Measurements from ENCODE around the gene AMPH. TPM values are rescaled to one million over a fixed set of nuclear protein-coding genes. Genes with fewer than 3 reads are reported as not detected.

The AMPH gene
- not detected in 2 replicates for total RNA-seq

DNA sequence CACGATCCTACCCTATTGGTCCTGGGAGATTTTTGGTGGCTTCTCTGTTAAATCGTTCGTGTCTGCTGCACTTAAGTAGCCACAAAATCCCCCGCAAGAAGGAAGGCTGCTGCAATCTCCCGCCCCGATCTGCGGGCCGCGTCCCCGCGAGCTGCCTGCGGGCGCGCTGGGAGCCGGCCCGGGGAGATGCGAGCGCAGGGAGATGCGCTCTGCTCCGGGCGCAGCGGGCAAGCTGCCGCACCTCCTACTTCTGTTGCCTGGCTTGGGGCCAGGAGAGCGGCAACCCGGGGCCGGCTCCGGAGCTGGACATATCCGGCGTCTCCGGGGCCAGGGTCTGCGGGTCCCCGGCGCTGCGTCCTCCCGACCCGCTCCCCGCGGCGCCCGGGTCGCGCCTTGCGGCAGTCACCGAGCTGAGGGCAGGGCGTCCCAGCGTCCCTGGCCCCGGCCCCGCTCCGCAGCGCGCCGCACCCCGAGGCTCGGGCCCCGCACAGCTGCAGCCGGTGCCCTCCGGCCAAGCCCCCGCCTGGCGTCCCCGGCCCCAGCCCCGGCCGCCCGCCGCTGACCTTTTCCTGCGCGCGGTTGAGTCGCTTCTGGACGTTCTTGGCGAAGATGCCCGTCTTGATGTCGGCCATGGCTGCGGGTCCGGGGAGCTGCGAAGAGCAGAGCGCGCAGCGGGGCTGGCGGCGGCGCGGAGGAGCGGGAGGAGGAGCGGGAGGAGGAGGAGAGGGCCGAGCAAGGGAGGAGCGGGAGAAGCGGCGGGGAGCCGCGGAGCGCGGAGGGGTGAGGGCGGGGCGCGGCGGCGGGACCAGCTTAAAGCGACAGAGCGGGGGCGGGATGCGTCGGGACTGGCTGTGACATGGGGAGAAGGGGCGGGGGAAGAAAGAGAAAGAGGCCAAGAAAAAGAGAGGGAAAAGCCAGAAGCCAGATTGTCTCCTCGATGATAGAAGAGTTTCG lies at the start of gene AMPH:
Gene AMPH, minus strand, starts transcription at position 654 of the 954 bp plus-strand sequence. Its CDS starts 22 bp downstream, at position 632.
- intact Hi-C loops (cut with micrococcal nuclease): no loop called here

DNA sequence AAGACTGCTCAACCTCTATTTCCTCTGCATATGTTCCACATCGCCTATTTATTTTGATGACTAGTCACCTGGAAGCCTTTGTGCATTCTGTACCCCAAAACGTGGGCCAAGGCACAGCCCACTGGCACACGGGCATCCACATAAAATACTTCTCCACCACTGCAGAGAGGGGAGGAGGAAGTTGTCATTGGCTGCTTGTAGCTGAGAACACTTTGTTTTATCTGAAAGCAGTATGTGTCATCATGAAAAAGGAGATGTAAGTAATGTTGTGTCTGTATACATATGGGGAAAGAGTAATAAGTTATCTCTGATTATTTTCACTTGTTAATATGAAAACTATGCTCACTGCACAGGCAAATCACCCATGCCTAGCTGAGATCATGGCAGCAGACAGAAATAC lies 48.2 kb upstream of the AMPH start:
- intact Hi-C loops (cut with micrococcal nuclease): no loop called here

DNA sequence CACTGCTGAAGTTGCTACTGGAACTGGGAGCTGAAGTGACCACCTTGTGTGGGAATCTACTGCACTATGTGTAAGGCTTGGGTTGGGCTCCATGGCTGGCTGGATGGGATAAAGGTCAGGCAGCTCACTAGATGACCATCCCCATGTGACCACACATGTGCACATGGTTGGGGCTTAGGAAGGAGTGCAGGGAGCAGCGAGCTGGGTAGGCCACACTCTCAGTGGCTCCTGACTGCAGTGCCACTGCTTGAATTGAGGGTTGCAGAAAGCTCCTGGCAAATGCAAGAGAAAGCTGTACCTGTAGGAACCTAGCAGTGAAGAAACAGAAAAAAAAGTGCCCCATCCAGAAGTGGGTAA lies 47.5 kb upstream of the AMPH start:
- intact Hi-C loops (cut with micrococcal nuclease): no loop called here

DNA sequence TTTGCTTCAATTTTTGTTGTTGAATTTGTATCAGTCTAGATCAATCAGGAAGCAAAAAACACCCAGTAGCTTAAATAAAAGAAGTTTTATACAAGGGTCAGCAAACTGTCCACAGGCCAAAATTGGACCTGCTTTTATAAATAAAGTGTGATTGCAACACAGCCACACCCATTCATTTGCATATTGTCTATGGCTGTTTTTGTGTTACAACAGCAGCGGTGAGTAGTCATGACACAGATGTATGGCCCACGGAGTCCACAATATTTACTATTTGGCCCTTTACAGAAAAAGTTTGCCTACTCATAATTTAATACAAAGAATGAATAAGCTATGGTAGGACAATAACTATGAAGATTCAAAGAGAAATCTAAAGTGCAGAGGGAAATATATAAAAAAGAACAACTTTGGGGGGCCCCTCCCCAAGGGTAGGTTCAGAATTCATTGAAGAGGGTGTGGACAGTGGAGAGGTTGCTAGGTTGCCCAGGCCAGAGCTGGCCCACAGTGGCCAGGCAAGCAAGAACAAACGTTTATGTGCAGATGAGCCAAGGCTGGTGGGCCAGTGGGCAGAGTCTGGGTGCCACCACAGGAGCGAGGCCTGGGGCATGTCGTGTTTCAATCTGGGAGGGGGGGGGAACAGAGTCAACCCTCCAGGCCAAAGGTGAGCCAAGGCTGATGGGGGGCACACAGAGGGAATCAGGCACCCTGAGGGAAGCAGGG lies 47.0 kb upstream of the AMPH start:
- intact Hi-C loops (cut with micrococcal nuclease): no loop called here

DNA sequence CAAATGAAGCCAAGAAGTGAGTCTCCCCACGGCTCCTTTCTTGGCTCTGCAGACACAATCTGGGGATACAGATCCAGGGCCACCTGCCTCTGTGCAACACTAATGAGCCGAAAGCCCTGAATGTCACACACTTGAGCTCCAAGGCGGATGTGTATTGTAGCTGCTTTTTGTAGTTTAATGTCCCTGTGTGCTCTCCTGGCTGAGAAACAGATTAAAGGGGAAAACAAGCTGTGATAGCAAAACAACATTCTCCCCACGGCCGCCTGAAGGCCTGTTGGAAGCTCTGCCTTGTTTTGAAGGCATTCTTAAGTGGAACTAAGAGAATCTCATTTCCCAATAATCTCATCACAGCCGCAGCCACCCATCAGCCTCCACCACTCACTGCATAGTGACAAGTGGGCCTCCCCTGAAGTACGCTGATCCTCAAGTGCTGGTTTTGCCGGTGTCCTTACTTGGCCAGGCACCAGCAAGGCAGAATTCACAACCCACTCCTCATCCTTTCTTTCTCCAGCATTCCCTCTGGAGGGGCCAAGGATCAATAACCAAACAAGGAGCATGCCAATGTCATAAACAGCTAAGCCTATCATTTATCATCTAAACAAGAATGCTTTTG lies 44.4 kb upstream of the AMPH start:
- intact Hi-C loops (cut with micrococcal nuclease): no loop called here

DNA sequence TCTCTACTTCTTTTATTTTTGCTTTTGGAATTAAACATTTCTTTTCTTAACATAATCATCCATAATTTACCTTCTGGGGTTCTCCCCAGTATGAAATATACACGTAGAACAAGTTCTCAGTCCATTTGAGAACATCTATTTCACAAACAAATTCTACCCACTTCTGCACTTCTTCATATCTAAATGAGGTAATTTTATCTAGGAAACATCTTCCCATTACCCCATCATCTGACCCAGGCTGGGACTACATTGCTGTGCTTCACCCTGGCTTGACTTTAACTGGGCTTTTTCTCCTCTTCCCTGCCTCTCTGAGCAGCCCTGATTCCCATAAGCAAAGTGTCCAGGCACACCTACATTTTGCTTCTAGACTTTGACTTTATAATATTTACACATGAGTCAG lies 43.3 kb upstream of the AMPH start:
- intact Hi-C loops (cut with micrococcal nuclease): no loop called here

DNA sequence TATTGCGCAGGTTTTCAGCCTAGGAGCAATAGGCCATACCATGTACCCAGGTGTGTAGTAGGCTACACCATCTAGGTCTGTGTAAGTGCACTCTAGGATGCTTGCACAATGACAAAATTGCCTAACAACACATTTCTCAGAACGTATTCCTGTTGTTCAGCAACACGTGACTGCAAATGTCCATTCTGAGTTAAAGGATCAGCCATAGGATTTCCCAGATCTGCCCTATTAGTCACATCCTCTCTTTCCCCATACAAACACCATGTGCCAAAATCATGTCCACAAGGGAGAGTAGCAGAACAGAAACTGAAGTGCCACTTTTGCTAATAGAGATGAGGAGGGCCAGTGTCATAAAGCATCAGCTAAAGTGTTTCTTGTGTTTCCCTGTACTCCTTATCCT lies 42.6 kb upstream of the AMPH start:
- intact Hi-C loops (cut with micrococcal nuclease): no loop called here

DNA sequence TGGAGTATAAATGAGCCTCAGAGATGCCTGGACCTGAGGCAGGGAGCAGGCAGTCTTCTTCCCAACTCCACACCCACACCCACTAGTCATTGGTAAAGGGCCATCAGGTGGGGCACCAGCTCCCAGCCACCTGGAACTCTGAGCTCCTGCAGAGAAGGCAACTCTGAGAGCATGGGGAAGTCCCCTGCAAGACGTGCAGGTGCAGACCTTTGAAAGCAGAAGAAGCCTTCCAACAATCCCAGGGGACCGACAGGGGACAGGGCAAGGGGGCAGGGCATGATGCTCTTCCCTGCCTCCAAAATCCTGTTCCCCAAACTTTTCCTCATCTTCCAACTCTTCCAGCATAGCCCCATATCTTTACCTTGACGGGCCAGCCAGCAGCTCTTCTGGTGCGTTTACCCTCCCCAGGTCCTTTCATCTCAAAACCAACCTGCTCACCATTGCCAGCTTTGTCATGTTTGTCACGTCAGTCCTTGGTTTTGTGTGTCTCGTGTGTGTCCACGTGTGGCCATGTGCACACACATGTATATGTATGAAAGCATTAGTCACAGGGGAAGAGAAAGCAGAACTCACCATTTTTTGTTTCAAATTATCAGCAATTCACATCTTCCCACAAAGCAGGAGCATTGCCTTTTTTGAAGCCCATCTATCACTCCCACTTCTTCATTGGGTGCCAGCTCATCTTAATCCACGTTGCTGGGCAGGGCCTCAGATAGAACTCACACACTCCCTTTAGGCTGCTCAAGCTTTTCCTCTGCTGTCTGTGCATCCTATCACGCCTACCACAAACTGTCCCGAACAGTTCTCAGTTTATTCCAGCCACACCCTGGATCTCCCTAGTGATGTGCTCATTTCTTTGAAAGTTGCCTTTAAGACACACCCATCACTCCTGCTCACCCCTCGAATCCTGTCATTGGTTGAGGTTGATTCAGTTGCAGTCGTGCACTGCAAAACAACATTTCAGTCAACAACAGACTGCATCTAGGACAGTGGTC lies 41.0 kb upstream of the AMPH start:
- intact Hi-C loops (cut with micrococcal nuclease): no loop called here

DNA sequence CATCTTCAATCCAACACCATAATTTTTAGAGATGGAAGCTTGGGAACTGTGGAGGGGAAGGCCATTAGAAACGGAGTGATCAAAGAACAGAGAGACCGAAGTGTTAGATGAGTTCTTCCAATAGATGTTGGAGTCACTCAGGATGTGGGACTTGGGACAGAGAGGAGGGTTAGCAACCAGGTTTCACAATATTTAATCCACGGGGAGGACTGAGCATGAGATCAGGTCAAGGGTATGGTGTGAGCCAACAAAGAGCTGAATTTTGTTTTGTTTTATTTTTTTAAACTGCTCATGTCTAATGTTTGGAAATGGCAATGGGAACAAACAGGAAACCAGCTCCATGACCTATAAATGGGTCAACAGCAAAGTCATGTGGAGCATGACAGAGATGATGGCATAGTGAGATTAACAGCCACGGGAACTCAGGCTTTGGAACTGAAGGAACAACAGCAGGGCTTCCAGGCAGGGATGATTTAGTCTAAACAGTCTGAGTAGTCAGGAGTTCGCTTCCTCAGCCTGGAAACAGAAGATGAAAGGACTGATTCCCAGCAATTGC lies 38.9 kb upstream of the AMPH start:
- intact Hi-C loops (cut with micrococcal nuclease): no loop called here

DNA sequence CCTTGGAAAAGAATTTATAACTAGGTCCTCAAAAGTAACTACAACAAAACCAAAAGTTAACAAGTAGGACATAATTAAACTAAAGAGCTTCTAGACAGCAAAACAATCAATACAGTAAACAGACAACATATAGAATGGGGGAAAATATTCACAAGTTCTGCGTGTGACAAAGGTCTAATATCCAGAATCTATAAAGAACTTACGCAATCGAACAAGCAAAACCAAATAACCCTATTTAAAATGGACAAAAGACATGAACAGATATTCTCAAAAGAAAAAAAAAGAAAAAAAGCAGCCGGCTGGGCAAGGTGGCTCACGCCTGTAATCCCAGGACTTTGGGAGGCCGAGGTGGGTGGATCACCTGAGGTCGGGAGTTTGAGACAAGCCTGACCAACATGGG lies 33.8 kb upstream of the AMPH start:
- intact Hi-C loops (cut with micrococcal nuclease): no loop called here

DNA sequence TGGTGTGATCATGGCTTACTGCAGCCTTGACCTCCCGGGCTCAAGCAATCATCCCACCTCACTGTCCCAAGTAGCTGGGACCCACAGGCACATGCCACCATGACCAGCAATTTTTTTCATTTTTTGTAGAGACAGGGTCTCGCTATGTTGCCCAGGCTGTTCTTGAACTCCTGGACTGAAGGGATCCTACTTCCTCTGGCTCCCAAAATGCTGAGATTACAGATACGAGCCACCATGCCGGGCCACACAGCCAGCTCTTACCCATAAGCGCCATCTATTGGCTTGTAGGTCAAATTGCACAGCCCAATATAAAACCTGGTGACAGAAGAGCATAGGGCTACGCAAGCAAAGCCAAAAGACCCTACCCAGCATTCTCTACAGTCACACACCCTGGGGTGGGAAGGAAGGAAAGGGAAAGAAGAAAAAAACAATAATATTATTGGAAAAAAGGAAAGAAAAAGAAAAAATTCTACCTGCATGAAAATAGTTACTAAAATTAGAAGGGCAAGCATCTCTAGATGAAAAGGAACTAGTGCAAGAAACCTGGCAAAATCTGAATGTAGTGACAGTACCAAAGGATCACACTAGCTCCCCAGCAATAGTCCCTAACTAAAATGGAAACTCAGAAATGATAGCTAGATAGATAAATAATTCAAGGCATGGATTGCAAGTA lies 29.4 kb upstream of the AMPH start:
- intact Hi-C loops (cut with micrococcal nuclease): loop anchor here (1.0 to 2.0 kb wide), 3 partner anchors 262 to 553 kb away; no protein-coding TSS in a partner anchor

DNA sequence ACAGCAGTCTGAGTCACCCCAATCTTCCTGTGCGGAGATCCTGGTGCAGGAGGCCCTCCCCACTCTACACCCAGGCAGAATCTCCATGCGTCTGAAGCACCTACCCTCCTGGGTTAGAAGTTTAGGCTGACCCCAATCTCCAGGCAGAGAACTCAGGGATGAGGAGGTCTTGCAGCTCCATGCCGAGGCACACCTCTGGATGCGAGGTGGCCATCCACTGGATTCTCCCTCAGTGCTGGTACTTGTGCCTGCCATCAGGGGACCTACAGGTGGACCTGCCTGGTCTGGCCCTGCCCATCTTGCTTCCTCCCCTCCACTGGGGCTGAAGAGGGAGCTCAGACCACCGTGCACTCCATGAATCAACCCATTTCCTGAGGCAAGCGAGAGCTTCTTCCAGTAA lies 28.8 kb upstream of the AMPH start:
- intact Hi-C loops (cut with micrococcal nuclease): loop anchor here (1.0 to 2.0 kb wide), 3 partner anchors 262 to 553 kb away; no protein-coding TSS in a partner anchor

DNA sequence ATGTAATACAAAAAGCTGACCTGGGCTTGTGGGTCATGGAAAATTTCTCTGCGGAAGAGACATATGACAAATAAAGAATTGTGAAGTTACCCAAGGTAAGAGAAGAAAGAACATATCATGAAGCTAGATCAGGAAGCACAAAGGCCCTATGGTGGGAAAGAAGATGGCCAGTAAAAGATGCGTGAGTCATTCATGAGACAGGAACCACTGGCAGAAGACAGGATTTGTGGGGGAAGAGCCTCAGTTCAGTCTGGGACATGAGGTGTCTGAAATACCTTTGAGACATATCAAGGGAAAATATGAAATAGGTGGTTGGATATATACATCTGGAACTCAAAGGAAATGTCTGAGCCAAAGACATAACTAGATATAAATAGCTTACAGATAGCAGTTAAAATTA lies 27.7 kb upstream of the AMPH start:
- intact Hi-C loops (cut with micrococcal nuclease): no loop called here

DNA sequence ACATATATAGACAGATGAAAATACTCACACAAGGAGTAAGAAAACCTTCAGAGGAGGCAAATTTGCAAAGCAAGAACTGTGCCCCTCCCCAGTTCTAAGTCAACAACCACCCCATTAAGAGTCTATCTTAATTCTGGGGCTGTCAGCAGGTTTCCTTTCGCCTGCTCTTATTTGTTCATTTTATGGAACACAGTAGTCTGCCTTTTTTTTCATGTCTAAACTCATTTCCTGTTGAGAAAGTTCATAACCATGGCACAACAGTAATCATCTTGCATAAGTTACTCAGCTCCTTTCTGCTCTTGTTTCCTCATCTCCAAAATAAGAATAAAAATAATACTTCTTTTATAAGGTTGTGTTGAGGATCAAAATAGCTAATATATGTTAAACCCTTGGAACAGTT lies 25.8 kb upstream of the AMPH start:
- intact Hi-C loops (cut with micrococcal nuclease): no loop called here

DNA sequence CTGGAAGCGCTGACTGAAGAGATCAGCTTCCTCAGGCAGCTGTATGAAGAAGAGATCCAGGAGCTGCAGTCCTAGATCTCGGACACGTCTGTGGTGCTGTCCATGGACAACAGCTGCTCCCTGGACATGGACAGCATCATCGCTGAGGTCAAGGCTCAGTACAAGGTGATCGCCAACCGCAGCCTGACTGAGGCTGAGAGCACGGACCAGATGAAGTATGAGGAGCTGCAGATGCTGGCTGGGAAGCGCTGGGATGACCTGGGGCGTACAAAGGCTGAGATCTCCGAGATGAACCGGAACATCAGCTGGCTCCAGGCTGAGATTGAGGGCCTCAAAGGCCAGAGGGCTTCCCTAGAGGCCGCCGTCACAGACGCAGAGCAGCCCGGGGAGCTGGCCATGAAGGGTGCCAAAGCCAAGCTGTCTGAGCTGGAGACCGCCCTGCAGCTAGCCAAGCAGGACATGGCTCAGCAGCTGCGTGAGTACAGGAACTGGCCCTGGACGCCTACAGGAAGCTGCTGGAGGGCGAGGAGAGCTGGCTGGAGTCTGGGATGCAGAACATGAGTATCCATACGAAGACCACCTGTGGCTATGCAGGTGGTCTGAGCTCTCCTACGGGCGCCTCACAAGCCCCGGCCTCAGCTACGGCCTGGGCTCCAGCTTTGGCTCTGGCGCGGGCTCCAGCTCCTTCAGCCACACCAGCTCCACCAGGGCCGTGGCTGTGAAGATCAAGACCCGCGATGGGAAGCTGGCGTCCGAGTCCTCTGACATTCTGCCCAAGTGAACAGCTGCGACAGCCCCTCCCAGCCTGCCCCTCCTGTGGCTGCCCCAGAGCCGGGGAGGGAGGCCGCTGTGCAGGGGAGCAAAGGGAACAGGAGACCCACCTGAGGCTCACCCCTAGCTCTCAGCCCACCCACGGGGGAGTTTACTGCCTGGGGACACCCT lies 24.9 kb upstream of the AMPH start:
- intact Hi-C loops (cut with micrococcal nuclease): no loop called here

DNA sequence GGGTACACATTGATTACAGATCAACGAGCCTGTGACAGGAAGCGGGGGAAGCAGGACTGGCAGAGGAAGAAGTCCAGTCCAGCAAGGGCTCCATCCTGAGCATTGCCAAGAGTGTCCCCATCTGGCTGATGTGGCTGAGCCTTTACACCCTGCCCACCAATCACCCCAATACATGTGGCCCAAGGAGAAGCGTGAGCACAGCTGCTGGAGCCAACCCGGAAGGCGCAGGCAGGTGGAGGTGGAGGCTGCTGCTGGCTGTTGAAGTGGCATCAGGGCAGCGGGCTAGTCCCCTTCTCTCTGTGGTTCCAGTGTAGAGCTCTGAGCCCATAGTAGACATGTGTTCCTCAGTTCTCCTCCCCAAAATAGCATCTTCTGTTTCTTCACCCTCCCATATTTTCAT lies 6.8 kb upstream of the AMPH start:
- intact Hi-C loops (cut with micrococcal nuclease): no loop called here

DNA sequence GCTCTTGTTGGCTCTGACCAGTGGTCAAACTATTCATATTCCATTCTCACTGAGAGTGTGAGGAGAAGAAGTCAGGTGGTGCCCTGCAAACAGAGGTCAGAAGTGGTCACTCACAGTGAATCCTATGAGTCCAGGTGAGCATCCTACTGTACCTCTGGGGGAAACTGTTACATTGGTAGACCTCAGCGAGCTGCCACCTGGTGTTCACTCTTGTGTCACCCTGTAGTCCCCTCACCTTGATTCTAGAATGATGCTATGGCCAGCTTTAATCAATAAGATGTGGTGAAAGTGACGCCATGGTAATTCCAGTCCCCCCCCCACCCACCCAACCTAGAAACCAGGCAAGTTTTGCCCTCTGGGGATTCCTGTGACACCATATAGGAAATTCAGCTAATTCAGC lies 1.2 kb upstream of the AMPH start:
- intact Hi-C loops (cut with micrococcal nuclease): no loop called here

DNA sequence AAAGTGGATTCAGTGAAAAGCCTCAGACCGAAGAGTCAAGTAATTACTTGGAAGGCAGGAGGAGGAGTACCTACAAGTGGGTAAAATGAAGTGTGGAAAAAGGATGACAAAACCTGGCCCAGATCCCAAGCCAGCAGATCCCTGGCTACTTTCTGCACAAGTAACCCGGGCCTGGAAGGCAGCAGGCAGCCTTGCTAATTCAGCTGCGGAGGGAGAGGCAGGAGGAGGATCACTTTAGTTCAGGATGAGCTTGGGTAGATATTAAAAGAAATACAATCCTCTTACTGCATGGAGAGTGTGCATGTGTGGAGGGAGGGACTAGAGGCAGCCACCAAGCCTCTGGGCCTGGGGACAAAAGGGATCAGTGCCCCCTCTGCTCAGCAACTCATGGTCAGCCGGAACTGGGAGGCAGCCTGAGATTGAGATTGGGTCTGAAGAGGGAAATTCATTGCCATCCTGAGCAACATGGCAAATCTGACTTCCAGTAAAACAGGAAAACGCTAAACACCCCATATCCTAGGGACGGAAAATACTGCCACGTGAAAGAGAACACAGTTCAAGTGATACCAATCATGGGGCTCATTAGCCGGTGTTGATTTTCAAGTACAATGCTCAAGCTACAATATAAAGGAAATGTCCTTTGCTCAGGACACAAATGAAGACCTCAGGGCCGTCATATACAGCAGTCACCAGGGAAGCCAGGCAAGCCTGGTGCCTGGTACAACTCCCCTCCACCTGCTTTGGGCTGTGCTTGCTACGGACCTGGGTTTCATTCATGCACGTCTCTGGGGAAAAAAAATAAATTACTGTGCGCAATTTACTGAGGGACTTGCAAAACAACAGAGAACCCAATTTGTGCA lies 1.3 kb downstream of the AMPH start:
- intact Hi-C loops (cut with micrococcal nuclease): no loop called here

Measured in T-helper 1 cell treated with Interleukin-12 subunit alpha and Interleukin-12 subunit beta and Interleukin-4 antibody, amounts not matched to agents 30 ng/mL and 1 ng/mL, for 36 hours (primary cell).